ENCODE data around the gene ENTREP1. TPM values are rescaled to one million over a fixed set of nuclear protein-coding genes. Genes with fewer than 3 reads are reported as not detected.
A peak's percentile ranks its signal among the peaks of the same experiment; 100 is the strongest.

The ENTREP1 gene
- total RNA-seq, 1 experiment from 2014 or later = 21.3 TPM

- no peak overlapping the region for H3K56ac ChIP-seq (ENCODE audit: insufficient read length, low read depth, low read length)
- no peaks in the 10 kb centered on the region for H3K79me1 ChIP-seq (ENCODE audit: insufficient read depth, low read depth, low read length, poor library complexity, severe bottlenecking)
- TF ChIP-seq CTCF (conservative IDR thresholded peaks at IDR 0.05) = peak; percentile 88
- no peak overlapping the region for H3K27ac Mint-ChIP-seq
- H2AK5ac ChIP-seq (ENCODE audit: insufficient read length, low read length) = no peak overlapping the region
- H3K9me3 ChIP-seq (ENCODE audit: control insufficient read depth, low read depth, low read length) = no peaks in the 10 kb centered on the region
- peaks cover 15 to 24% (median 22%) of the 10 kb centered on the region in 3 experiments; a peak in 6 of 7 replicates for H3K36me3 Mint-ChIP-seq (ENCODE audit: insufficient read depth in 1 of 3, low read depth in 3 of 3)
- no peak overlapping the region for H3K23ac ChIP-seq (ENCODE audit: insufficient read length, low read depth, low read length)
- no peak overlapping the region for H4K91ac ChIP-seq (ENCODE audit: insufficient read length, low read depth, low read length)
- no peak overlapping the region for H2AFZ ChIP-seq (ENCODE audit: low read length)
- no peak overlapping the region for H3K14ac ChIP-seq (ENCODE audit: insufficient read depth, low read length)
- no peak overlapping the region for H2BK5ac ChIP-seq (ENCODE audit: insufficient read length, low read length)
- whole genome bisulfite sequencing (ENCODE audit: extremely low coverage, insufficient read length, low lambda C conversion rate) = no CpG with 5 or more reads among the region's 16 CpGs
- no peaks in the 10 kb centered on the region for H3K79me2 ChIP-seq (ENCODE audit: insufficient read depth, low read length)
- H3K23me2 ChIP-seq (ENCODE audit: insufficient read length, low read depth, low read length, poor library complexity, severe bottlenecking) = no peaks in the 10 kb centered on the region
- no peaks in the 10 kb centered on the region for H3K27me3 Mint-ChIP-seq (ENCODE audit: low read depth)
- H4K8ac ChIP-seq (replicated peaks; ENCODE audit: insufficient read length, low read depth, low read length) = no peak overlapping the region
- H3K27me3 ChIP-seq (ENCODE audit: insufficient read depth, low read length) = no peaks in the 10 kb centered on the region
- H2BK15ac ChIP-seq (ENCODE audit: low read depth, low read length) = no peak overlapping the region
- DNase-seq = peak; percentile 74
- H4K5ac ChIP-seq (ENCODE audit: insufficient read length, low read depth, low read length) = no peak overlapping the region
- no peak overlapping the region for H3K4me2 ChIP-seq (ENCODE audit: insufficient read depth, insufficient read length, low read length)
- no peak overlapping the region for H3T11ph ChIP-seq (ENCODE audit: low read length)
- no peaks in the 10 kb centered on the region for H3K4me1 ChIP-seq (ENCODE audit: insufficient read depth, low read length)
- no peak overlapping the region for H3K18ac ChIP-seq (ENCODE audit: insufficient read length, low read depth, low read length)
- no peak overlapping the region for H3K9ac ChIP-seq (ENCODE audit: extremely low read depth, insufficient read length, low read length)
- peaks cover 23 to 35% of the 10 kb centered on the region in 2 experiments for H3K9me3 Mint-ChIP-seq
- no peak overlapping the region for H3K27ac ChIP-seq (ENCODE audit: insufficient read length, low read depth, low read length)
- H2BK12ac ChIP-seq (ENCODE audit: insufficient read length, low read depth, low read length) = no peak overlapping the region
- peaks cover 5 to 11% of the 10 kb centered on the region in 2 experiments; a peak in 2 of 4 replicates for H3K4me1 Mint-ChIP-seq
- no peak overlapping the region for H3K4me3 Mint-ChIP-seq
- no peaks in the 10 kb centered on the region for H4K20me1 ChIP-seq (ENCODE audit: control insufficient read depth, insufficient read depth, insufficient read length)
- H3K4ac ChIP-seq (ENCODE audit: low read depth, low read length) = no peak overlapping the region
- H2BK120ac ChIP-seq (ENCODE audit: low read depth, low read length, poor library complexity, severe bottlenecking) = no peak overlapping the region
- no peak overlapping the region for H2BK20ac ChIP-seq (ENCODE audit: low read depth, low read length, poor library complexity, severe bottlenecking)
These were observed 97.1 kb downstream of the ENTREP1 start for GRCh38 chr9:69421908-69422801.
